ENCODE data around the gene CFAP107. TPM values are rescaled to one million over a fixed set of nuclear protein-coding genes. Genes with fewer than 3 reads are reported as not detected.

CFAP107 gene
- polyA plus RNA-seq, 3 donors: 0.03 to 0.11 TPM; not detected in 1

GRCh38 chr1:12734651-12735050 lies 11.3 kb upstream of the CFAP107 start:
- no peak overlapping the region for H3K27ac ChIP-seq (ENCODE audit: low read depth, low read length)
- 72 to 80% (median 74%) methylated on average over 3 of the region's 3 CpGs for whole genome bisulfite sequencing, 3 donors

GRCh38 chr1:12738934-12739333 lies 7.1 kb upstream of the CFAP107 start:
- WGBS, 3 donors: 88 to 100% (median 92%) methylated on average over 1 of the region's 1 CpG
- H3K27ac ChIP-seq (ENCODE audit: low read depth, low read length): no peak overlapping the region

GRCh38 chr1:12739613-12740012 lies 6.4 kb upstream of the CFAP107 start:
- 71 to 75% (median 75%) methylated on average over 5 of the region's 5 CpGs for WGBS, 3 donors

DNA sequence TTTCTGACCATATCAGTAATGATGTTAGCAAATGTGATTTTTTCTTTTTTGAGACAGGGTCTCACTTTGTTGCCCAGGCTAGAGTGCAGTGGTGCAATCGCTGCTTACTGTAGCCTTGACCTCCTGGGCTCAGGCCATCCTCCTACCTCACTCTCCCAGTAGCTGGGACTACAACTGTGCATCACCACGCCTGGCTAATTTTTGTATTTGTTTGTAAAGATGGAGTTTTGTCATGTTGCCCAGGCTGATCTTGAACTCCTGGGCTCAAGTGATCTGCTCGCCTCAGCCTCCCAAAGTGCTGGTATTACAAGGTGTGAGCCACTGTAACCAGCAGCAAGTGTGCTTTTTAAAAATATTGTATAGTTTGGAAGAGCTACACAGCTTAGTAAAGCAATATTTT lies 4.1 kb upstream of the CFAP107 start:
- no peak overlapping the region for H3K27ac ChIP-seq (ENCODE audit: low read depth, low read length)
- 74 to 82% (median 82%) methylated on average over 3 of the region's 3 CpGs for WGBS, 3 donors

More at GRCh38 chr1:12739613-12740012, 6.4 kb upstream of the CFAP107 start:
- H3K27ac ChIP-seq (ENCODE audit: low read depth, low read length): no peak overlapping the region

GRCh38 chr1:12745126-12745991 lies 641 bp upstream of the CFAP107 start:
- no peak overlapping the region for H3K27ac ChIP-seq (ENCODE audit: low read depth, low read length)
- WGBS, 3 donors: 70 to 81% (median 71%) methylated on average over 3 of the region's 3 CpGs

DNA sequence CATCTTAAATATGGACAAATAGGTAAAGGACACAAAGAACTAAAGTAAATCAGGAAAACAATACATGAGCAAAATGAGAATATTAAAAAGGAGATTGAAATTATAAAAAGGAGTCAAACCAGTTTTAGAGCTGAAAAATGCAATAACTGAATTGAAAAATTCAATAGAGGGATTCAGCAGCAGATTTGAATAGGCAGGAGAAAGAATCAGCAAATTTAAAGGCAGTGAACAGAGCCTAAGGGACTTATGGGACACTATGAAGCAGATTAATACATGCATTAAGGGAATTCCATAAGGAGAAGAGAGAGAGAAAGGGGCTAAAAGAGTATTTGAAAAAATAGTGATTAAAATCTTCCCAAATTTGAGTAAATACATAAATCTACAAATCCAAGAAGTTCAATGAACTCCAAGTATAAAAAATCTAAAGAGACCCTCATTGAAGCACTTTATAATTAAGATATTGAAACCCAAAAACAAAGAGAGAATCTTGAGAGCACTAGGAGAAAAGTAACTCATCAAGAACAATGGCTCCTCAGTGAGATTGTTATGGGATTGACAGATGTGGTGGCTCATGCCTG lies 2.9 kb downstream of the CFAP107 start:
- no peak overlapping the region for H3K27ac ChIP-seq (ENCODE audit: low read depth, low read length)

- WGBS, 3 donors: 83 to 86% (median 85%) methylated on average over 4 of the region's 4 CpGs
Observed at GRCh38 chr1:12754738-12755137, 8.7 kb downstream of the CFAP107 start.

DNA sequence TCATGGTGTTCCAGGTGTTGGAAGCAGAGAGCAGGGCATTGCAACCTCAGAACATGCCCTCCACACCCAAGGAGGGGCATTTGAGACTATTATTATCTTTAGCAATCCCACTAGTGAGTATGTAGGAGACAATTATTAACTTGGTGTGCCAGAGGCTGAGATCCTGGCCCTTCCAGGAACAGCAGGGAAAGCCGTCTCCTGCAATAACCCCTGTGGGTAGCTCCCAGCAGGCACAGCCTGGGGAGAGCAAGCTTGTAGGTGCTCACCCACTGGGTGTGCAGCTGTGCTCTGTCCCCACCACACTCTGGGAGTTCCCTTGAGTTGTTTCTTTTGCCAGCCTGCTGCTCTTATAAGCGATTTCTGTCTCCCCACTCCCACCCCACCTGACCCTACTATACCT lies 10.3 kb downstream of the CFAP107 start:
- H3K27ac ChIP-seq (ENCODE audit: low read depth, low read length): no peak overlapping the region
- WGBS, 3 donors: 43 to 61% (median 54%) methylated on average over 2 of the region's 2 CpGs

More at GRCh38 chr1:12754738-12755137, 8.7 kb downstream of the CFAP107 start:
- H3K27ac ChIP-seq (ENCODE audit: low read depth, low read length): no peak overlapping the region

DNA sequence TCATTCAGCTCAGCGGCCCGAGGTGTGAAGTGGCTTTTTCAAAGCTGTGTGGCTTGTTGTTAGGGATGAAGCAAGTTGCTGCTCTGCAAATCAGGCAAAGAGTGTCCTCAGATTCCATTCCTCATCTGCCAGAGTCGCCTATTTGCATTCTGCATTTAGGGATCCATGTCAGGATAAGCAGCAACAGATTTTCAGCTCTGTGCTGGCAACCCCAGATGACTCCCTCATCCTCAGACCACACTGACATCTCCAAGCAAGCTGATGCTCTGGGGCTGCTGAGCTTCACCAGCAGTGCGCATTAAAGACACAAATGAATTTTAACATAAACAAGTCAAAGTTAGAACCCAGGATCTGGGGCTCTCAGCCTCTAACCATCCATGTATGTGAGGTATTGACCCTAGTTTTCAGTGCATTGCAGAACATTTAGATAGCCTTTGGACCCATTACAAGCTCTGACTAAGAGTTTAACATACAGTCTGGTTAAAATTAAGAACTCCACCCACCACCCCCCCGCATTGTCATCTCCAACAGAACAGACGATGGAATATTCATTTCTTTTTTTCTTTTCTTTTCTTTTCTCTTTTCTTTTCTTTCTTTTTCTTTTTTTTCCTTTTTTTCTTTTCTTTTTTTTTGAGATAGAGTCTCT lies 10.9 kb downstream of the CFAP107 start:
- no peak overlapping the region for H3K27ac ChIP-seq (ENCODE audit: low read depth, low read length)
- 61 to 74% (median 65%) methylated on average over 6 of the region's 6 CpGs for WGBS, 3 donors

GRCh38 chr1:12757836-12758235 lies 11.8 kb downstream of the CFAP107 start:
- 57 to 67% (median 63%) methylated on average over 6 of the region's 6 CpGs for WGBS, 3 donors

DNA sequence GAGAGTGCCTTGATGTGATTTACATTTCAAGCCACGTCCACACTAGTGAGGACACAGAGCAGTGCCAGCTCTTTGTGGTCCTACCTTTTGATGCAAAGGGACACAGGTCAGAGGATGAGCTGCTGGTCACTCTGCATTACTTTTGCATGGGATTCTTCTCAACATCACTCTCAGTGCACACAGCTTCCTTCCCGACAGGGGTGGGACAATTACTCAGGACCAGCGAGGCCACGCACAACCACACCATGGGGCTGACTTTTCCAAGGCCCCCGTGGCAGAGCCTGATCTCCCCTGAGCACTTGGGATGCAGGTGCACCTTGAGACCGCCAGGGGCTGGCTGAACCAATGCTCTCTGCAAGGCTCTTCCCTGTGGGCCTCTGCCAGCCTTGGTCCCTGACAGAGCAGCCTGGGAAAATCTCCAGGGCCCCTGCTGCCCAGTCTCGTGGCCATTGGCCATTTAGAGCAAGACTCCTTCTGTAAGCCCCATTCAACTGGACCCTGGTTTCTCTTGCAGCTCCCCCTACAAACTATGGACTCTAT lies 14.3 kb downstream of the CFAP107 start:
- WGBS, 3 donors: 54 to 66% (median 56%) methylated on average over 7 of the region's 7 CpGs
- no peak overlapping the region for H3K27ac ChIP-seq (ENCODE audit: low read depth, low read length)

More at GRCh38 chr1:12757836-12758235, 11.8 kb downstream of the CFAP107 start:
- no peak overlapping the region for H3K27ac ChIP-seq (ENCODE audit: low read depth, low read length)

DNA sequence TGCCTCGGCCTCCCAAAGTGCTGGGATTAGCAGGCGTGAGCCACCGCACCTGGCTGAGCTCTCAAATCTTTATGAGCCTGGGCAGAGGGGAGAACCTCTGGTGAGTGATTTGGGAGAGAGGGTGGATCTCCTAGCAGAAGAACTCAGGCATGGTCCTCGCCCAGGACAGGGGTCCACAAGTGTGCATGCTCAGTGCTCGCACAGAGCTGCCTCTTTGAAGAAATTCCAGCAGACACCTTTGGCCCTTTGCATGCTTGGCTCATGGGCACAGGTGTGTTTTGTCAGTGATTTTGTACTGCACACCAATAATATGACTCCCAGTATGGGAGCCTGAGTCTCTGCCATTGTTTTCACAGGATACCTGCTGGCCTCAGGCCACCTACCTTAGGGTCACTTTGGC lies 15.8 kb downstream of the CFAP107 start:
- 69 to 78% (median 77%) methylated on average over 5 of the region's 5 CpGs for WGBS, 3 donors

DNA sequence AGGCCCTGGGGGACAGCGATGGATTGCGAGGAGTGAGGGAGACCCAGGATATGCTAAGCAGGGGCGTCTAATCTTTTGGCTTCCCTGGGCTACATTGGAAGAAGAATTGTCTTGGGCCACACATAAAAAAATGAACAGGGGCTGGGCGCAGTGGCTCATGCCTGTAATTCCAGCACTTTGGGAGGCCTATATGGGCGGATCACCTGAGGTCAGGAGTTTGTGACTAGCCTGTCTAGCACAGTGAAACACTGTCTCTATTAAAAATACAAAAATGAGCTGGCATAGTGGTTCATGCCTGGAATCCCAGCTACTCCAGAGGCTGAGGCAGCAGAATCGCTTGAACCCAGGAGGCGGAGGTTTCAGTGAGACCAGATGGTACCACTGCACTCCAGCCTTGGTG lies 16.8 kb downstream of the CFAP107 start:
- 81 to 85% (median 83%) methylated on average over 7 of the region's 7 CpGs for WGBS, 3 donors
- H3K27ac ChIP-seq (ENCODE audit: low read depth, low read length): no peak overlapping the region

More for the DNA sequence above, 15.8 kb downstream of the CFAP107 start:
- no peak overlapping the region for H3K27ac ChIP-seq (ENCODE audit: low read depth, low read length)

DNA sequence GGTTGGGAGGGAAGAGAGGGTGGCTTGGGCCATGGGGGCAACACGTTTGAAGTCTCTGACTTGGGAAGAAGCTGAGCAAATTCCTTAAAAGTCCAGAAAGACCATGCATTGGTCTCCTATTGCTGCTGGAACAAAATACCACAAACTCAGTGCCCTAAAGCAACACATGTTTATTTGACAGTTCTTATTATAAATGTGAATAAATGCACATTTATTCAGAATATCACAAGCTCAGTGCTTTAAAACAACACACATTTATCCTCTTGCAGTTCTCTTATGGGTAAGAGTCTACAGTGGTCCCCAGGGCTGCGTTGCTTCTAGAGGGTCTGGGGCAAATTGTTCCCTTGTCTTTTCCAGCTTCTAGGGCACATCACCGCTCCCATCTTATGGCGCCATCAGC lies 17.5 kb downstream of the CFAP107 start:
- no peak overlapping the region for H3K27ac ChIP-seq (ENCODE audit: low read depth, low read length)
- 66 to 69% (median 67%) methylated on average over 4 of the region's 4 CpGs for WGBS, 3 donors

DNA sequence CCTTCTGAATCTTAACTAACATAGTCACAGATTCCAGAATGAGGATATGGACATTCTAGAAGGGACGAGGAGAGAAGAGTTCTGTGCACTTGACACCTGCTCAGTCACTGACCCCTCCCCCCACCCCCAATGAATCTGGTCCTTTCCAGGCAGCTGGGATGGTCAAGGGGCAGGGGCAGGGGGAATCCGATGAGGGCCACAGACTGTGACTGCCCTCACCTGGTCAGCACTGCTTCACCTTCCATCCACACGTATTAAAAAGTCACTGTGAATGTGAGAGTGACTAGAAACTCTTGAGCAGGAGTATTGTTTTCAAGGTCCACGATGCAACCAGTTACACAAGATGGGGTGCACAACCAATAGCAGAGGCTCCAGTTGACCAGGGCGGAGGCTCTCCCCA lies 18.0 kb downstream of the CFAP107 start:
- WGBS, 3 donors: 48 to 68% (median 65%) methylated on average over 5 of the region's 5 CpGs

GRCh38 chr1:12769031-12769430 lies 23.0 kb downstream of the CFAP107 start:
- H3K27ac ChIP-seq (ENCODE audit: low read depth, low read length): no peak overlapping the region
- WGBS, 3 donors: 62 to 81% (median 64%) methylated on average over 2 of the region's 2 CpGs

More for the DNA sequence above, 18.0 kb downstream of the CFAP107 start:
- H3K27ac ChIP-seq (ENCODE audit: low read depth, low read length): no peak overlapping the region

GRCh38 chr1:12769976-12770505 lies 24.0 kb downstream of the CFAP107 start:
- WGBS, 3 donors: 44 to 60% (median 44%) methylated on average over 7 of the region's 7 CpGs
- no peak overlapping the region for H3K27ac ChIP-seq (ENCODE audit: low read depth, low read length)

DNA sequence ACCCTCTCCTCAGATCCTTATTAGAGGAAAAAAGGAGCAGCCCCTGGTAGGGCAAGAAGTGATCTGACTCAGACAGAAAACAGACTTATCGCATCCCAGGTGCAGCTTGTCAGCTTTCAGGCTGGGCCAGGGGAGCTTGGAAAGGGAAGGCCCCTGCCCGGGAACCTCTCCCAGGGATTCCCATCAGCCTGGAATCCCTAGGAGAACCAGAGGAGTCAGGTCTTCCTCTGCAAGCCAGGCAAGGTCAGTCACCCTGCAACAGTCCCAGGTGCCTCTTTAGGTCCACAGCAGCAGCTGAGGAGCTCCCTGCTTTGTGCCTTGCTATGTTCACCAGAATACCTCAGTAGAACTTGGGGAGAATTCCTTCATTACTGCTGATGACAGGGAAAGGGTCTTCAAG lies 24.6 kb downstream of the CFAP107 start:
- WGBS, 3 donors: 68 to 73% (median 71%) methylated on average over 2 of the region's 2 CpGs

DNA sequence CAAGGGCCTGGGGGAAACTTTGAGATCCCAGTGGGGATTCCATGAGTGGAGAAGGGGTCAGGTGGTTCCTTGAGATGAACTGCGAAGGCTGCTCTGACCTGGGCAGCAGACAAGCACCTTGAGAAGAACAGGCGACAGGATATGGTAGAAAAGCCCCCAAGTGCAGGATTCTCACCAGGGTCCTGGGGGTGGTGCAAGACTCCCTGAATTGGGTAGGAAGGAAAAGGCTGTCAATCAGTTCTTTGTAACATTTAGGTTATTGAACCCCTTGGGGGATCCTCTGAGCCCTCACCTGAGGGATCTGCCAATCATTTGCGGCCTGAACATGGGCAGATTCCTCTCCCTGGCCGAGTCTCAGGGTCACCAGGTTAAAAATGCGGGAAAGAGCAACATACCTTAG lies 25.2 kb downstream of the CFAP107 start:
- no peak overlapping the region for H3K27ac ChIP-seq (ENCODE audit: low read depth, low read length)
- WGBS, 3 donors: 54 to 75% (median 72%) methylated on average over 5 of the region's 5 CpGs

More for the DNA sequence above, 24.6 kb downstream of the CFAP107 start:
- H3K27ac ChIP-seq (ENCODE audit: low read depth, low read length): no peak overlapping the region

All from adipose tissue (tissue), 3 donors.